HEK293 (cell line): ENCODE results near the gene HS3ST6.

Experiments
- CTCF ChIA-PET: fragments of 350-600 bp; formaldehyde crosslinking; extraction: SDS; loops from one replicate; lab custom pipeline; 2021; ENCODE audit warnings: antibody characterized with exemption; lab: Yijun Ruan, JAX
- POLR2A ChIA-PET: fragments of 300-600 bp; formaldehyde crosslinking; extraction: SDS; loops from one replicate; lab custom pipeline; 2020; ENCODE audit warnings: antibody characterized with exemption, inconsistent platforms; lab: Yijun Ruan, JAX
- H3K27ac ChIP-seq: fragments of 200-500 bp; sonication (Bioruptor generic); 2 replicates; pipeline ENCODE4 v1.5.1; 2014; ENCODE audit warnings: low read depth, low read length, control low read depth, inconsistent platforms; ENCODE audit errors: extremely low read depth
- H3K36me3 ChIP-seq, 2 experiments: fragments of 200-500 bp in 1 of 2; sonication (Bioruptor generic) in 1 of 2; 1 replicate in 1 of 2; 2 replicates in 1 of 2; pipeline ENCODE4 v1.5.1; 2014 to 2017; ENCODE audit warnings: inconsistent platforms in 2 of 2, low read length in 2 of 2; ENCODE audit not compliant: control insufficient read depth in 2 of 2, insufficient read depth in 1 of 2
- H3K4me1 ChIP-seq: fragments of 200-500 bp; sonication (Bioruptor generic); 2 replicates; pipeline ENCODE4 v1.5.1; 2014; ENCODE audit warnings: mild to moderate bottlenecking, low read length, inconsistent platforms; ENCODE audit not compliant: control insufficient read depth, insufficient read depth
- H3K4me3 ChIP-seq: 2 replicates; pipeline ENCODE4 v1.5.1; 2011; ENCODE audit warnings: low read depth, mild to moderate bottlenecking, control low read depth, low read length, moderate library complexity
- H3K9me3 ChIP-seq: fragments of 200-500 bp; sonication (Bioruptor generic); 2 replicates; pipeline ENCODE4 v1.5.1; 2014; ENCODE audit warnings: low read depth, low read length, inconsistent platforms; ENCODE audit not compliant: control insufficient read depth, insufficient read depth
- ELK4 ChIP-seq: IDR thresholded peaks from 2 replicates; pipeline ENCODE4 v1.6.1; 2011; ENCODE audit warnings: mild to moderate bottlenecking, low read depth, low read length, borderline replicate concordance
- GLI2 ChIP-seq: fragments of 450-650 bp; formaldehyde crosslinking; IDR thresholded peaks from 2 replicates; pipeline ENCODE4; 2017; ENCODE audit warnings: missing biosample characterization, missing genetic modification characterization, low read depth, borderline replicate concordance
- RBAK ChIP-seq: fragments of 450-650 bp; formaldehyde crosslinking; IDR thresholded peaks from 2 replicates; pipeline ENCODE4 v1.5.1; 2016; ENCODE audit warnings: missing biosample characterization, missing genetic modification characterization
- REST ChIP-seq: fragments of 450-650 bp; formaldehyde crosslinking; IDR thresholded peaks from 2 replicates; pipeline ENCODE4 v1.5.1; 2016; ENCODE audit warnings: missing biosample characterization, missing genetic modification characterization
- YY2 ChIP-seq: fragments of 450-650 bp; formaldehyde crosslinking; IDR thresholded peaks from 2 replicates; pipeline ENCODE4 v1.5.1; 2016; ENCODE audit warnings: missing biosample characterization, missing genetic modification characterization
- ZBTB44 ChIP-seq: fragments of 450-650 bp; IDR thresholded peaks from 2 replicates; pipeline ENCODE4 v1.5.1; 2018; ENCODE audit warnings: missing biosample characterization, mild to moderate bottlenecking, missing genetic modification characterization
- ZBTB8A ChIP-seq: fragments of 450-650 bp; formaldehyde crosslinking; IDR thresholded peaks from 2 replicates; pipeline ENCODE4 v1.5.1; 2016; ENCODE audit warnings: missing biosample characterization, missing genetic modification characterization
- ZNF140 ChIP-seq: fragments of 450-650 bp; formaldehyde crosslinking; IDR thresholded peaks from 2 replicates; pipeline ENCODE4 v1.5.1; 2016; ENCODE audit warnings: missing biosample characterization, missing genetic modification characterization
- ZNF19 ChIP-seq: fragments of 450-650 bp; formaldehyde crosslinking; IDR thresholded peaks from 2 replicates; pipeline ENCODE4; 2016; ENCODE audit warnings: missing biosample characterization, missing genetic modification characterization, low read depth
- ZNF391 ChIP-seq: fragments of 450-650 bp; formaldehyde crosslinking; IDR thresholded peaks from 2 replicates; pipeline ENCODE4 v1.5.1; 2016; ENCODE audit warnings: low read depth, missing biosample characterization, missing genetic modification characterization, borderline replicate concordance
- ZNF398 ChIP-seq: fragments of 450-650 bp; formaldehyde crosslinking; IDR thresholded peaks from 2 replicates; pipeline ENCODE4 v1.5.1; 2017; ENCODE audit warnings: missing biosample characterization, missing genetic modification characterization
- ZNF404 ChIP-seq: fragments of 450-650 bp; formaldehyde crosslinking; IDR thresholded peaks from 2 replicates; pipeline ENCODE4 v1.5.1; 2017; ENCODE audit warnings: missing biosample characterization, missing genetic modification characterization
- ZNF473 ChIP-seq: fragments of 450-650 bp; formaldehyde crosslinking; IDR thresholded peaks from 2 replicates; pipeline ENCODE4 v1.5.1; 2017; ENCODE audit warnings: missing biosample characterization, missing genetic modification characterization
- ZNF561 ChIP-seq: fragments of 450-650 bp; IDR thresholded peaks from 2 replicates; pipeline ENCODE4 v1.5.1; 2018; ENCODE audit warnings: missing biosample characterization, missing genetic modification characterization, borderline replicate concordance
- ZNF571 ChIP-seq: fragments of 450-650 bp; formaldehyde crosslinking; IDR thresholded peaks from 2 replicates; pipeline ENCODE4 v1.5.0; 2017; ENCODE audit warnings: missing biosample characterization, missing genetic modification characterization
- ZNF621 ChIP-seq: fragments of 450-650 bp; formaldehyde crosslinking; IDR thresholded peaks from 2 replicates; pipeline ENCODE4 v1.5.1; 2017; ENCODE audit warnings: missing biosample characterization, missing genetic modification characterization
- ZNF670 ChIP-seq: fragments of 450-650 bp; formaldehyde crosslinking; IDR thresholded peaks from 2 replicates; pipeline ENCODE4 v1.5.1; 2016; ENCODE audit warnings: missing biosample characterization, missing genetic modification characterization, low read depth
- ZNF701 ChIP-seq: fragments of 450-650 bp; formaldehyde crosslinking; IDR thresholded peaks from 2 replicates; pipeline ENCODE4 v1.5.1; 2016; ENCODE audit warnings: missing biosample characterization, missing genetic modification characterization
- ZNF830 ChIP-seq: fragments of 450-650 bp; IDR thresholded peaks from 2 replicates; pipeline ENCODE4 v1.5.0; 2018; ENCODE audit warnings: missing biosample characterization, missing genetic modification characterization, low read depth, mild to moderate bottlenecking, moderate library complexity

Gene HS3ST6

GRCh38 chr16:1862394-1862793, 55.8 kb downstream of the HS3ST6 start:
- no peak overlapping the region for H3K27ac ChIP-seq
- no peaks in the 10 kb centered on the region; the same call in 1 of the 2 replicates for H3K4me1 ChIP-seq
- H3K4me3 ChIP-seq, result no peak overlapping the region
- no peaks in the 10 kb centered on the region for H3K9me3 ChIP-seq
- no peaks in the 10 kb centered on the region for H3K36me3 ChIP-seq
- ChIA-PET CTCF (interaction anchor here (0.6 to 6.9 kb wide), 8 partner anchors 11 to 278 kb away, joined by 3 to 57 read pairs (median 4); no protein-coding TSS in a partner anchor), POLR2A (interaction anchor here (1.1 kb wide), 1 partner anchor 67 kb away, joined by 3 read pairs; no protein-coding TSS in a partner anchor)
- TF ChIP-seq ZBTB44 (tag by site-specific recombination), result no peak
- no peak for TF ChIP-seq ZNF571 (tag by site-specific recombination)
- no peak for TF ChIP-seq YY2
- no peak for TF ChIP-seq ZNF473 (tag by site-specific recombination)
- TF ChIP-seq ZNF19 (tag by site-specific recombination), result no peak
- TF ChIP-seq ZNF404 (tag by site-specific recombination), result no peak
- TF ChIP-seq ZNF701 (tag by site-specific recombination), result no peak
- no peak for TF ChIP-seq RBAK
- TF ChIP-seq ZNF140, result no peak
- no peak for TF ChIP-seq ZNF830
- TF ChIP-seq ZNF670 (tag by site-specific recombination), result no peak
- no peak for TF ChIP-seq ZNF391
- no peak for TF ChIP-seq ELK4
- no peak for TF ChIP-seq ZBTB8A (tag by site-specific recombination)

- H3K27ac ChIP-seq, result no peak overlapping the region
- ChIA-PET CTCF (interaction anchor here (0.6 to 6.9 kb wide), 6 partner anchors 10 to 142 kb away, joined by 3 to 57 read pairs (median 4); no protein-coding TSS in a partner anchor), POLR2A (interaction anchor here (0.7 to 1.1 kb wide), 2 partner anchors 67 to 99 kb away, joined by 3 to 4 read pairs; no protein-coding TSS in a partner anchor)
- H3K4me3 ChIP-seq, result no peak overlapping the region
- no peaks in the 10 kb centered on the region for H3K36me3 ChIP-seq
- no peaks in the 10 kb centered on the region for H3K9me3 ChIP-seq
- H3K4me1 ChIP-seq, result no peaks in the 10 kb centered on the region; the same call in 1 of the 2 replicates
- TF ChIP-seq GLI2 (no peak), REST (tag by site-specific recombination) (no peak), ZNF398 (no peak), ZNF561 (tag by site-specific recombination) (no peak), ELK4 (no peak), ZNF621 (tag by site-specific recombination) (no peak)
Observed at GRCh38 chr16:1861730-1862129, 56.5 kb downstream of the HS3ST6 start.
